HG02938 (cell line): ENCODE results near the gene CDH4.

Experiments used
- ATAC-seq: cut with Tn5 transposase; IDR thresholded peaks from one replicate; pipeline ENCODE4 v1.9.1; 2021; ENCODE audit warnings: mild to moderate bottlenecking, moderate library complexity; ENCODE audit not compliant: unreplicated experiment

Gene CDH4

DNA sequence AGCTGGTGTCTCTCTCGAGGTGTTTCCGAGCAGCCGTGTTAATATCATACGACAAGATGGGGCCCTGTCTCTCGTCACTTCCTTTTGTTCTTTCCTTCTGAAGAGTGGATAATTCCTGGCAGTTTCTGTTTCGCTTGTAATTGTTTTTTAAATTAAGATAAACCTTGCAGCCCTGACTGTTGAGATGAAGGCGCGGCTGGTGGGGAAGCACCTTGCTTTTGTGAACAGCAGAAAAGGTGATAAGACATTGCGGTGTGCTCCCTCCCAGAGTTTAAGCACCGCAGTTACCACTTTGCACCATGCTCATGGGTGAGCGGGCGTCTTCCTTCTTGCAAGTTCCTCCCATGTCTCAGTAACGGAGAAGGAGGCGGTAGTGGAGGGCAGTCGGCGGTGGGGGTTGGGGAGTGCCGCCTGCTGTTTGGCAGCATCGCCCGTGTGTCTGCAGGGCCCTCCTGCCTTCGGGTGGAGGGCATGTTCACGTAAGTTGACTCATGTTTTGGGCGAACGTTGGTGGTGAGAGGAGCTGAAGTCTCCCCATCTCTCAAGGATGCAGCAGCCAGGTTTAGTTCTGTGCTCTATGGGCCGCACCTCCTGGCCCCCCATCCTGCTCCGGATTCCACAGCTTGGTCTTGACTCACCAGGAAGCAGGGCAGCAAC is 467.8 kb downstream of the CDH4 start:
- no peak for ATAC-seq

DNA sequence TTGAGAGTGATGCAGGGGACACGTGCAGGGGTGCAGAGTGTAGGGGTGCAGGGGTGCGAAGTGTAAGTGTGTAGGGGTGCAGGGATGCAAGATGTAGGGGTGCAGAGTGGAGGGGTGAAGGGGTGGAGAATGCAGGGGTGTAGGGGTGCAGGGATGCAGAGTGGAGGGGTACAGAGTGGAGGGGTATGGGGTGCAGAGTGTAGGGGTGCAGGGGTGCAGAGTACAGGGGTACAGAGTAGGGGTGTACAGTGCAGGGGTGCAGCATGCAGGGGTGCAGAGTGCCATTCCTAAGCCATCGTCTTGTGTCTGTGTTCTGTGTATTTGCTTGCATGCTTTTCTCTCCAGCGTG is 468.3 kb downstream of the CDH4 start:
- ATAC-seq: no peak

DNA sequence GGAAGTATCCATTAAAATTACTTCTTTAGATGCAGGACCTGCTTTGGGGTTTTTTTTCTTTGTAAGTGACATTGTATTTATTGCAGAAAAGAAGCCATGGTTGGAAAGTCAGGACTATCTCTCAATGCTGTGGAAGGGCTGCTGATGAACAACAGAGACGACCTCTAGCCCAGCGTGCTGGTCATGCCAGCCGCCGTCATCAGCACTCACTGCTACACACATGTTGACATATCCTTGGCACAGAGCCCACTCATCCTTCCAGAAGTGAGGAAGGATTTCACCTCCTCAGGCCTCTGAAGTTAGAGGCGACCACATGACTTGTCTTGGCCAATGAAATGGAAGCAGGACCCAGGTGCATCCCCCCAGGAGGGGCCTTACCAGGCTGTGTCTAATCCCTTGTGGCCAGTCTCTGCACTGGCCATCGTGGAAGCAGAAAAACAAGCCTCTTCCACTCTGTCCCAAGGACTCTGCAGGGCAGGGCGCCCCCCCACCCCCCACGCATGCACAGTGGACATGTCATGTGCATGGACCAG is 470.2 kb downstream of the CDH4 start:
- no peak for ATAC-seq

DNA sequence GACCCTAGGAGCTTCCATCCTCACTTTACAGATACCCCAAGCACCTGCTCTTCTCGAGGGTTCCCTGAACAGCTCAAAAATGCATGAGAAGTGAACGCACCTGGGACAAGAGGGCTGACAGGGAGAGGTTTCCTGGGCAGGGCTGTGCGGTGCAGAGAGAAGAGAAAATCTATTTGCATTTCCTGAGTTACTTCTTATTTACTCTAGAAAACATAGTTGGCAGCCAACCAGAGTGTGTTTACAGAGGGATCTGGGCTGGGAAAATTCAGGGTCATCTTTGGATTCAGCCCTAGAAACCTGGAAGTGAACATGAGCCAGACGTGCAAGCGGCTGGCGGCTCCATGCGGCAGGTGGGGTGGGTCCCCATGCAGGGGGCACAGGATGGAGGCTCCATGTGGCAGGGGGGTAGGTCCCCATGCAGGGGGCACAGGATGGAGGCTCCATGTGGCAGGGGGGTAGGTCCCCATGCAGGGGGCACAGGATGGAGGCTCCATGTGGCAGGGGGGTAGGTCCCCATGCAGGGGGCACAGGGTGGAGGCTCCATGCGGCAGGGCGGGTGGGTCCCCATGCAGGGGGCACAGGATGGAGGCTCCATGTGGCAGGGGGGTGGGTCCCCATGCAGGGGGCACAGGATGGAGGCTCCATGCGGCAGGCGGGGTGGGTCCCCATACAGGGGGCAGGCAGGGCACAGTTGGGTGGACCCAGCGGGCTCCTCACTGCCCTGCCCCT is 471.6 kb downstream of the CDH4 start:
- ATAC-seq: no peak

DNA sequence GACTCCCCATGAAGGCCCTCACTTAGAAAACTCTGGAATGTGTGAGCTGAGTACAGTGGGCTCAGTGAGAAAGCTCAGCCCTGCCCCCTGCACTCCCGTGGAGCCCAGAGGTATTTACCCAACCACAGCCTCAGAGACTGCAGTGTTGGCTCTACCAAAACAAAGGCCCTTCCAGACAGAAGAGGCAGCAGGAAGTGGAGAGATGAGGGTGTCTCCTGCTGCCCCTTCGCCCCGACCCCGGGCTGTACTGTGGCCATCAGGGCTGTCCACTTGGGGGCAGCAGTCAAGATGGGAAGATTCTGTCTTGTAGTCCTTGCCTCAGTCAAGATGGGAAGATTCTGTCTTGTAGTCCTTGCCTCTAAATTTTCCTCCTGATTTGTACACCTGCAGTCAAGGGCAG is 472.3 kb downstream of the CDH4 start:
- no peak for ATAC-seq

DNA sequence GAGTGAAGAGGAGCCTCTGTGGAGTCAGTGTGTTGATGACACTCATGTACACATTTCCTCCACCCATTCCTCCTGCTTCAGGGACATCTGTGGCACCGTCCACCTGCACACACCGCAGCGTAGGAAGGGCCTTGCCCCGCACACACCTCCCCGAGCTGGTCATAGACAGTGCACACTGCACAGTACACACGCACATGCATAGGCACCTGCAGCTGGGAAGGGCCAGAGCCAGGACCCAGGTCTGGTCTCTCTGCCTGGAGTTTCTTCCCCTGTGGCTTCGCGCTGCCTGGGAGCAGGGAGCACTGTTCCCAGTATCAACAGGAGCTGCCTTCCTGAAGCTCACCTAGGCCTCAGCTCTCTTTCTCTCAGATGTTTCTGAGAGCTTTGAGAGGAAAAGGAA is 473.1 kb downstream of the CDH4 start:
- ATAC-seq: no peak

DNA sequence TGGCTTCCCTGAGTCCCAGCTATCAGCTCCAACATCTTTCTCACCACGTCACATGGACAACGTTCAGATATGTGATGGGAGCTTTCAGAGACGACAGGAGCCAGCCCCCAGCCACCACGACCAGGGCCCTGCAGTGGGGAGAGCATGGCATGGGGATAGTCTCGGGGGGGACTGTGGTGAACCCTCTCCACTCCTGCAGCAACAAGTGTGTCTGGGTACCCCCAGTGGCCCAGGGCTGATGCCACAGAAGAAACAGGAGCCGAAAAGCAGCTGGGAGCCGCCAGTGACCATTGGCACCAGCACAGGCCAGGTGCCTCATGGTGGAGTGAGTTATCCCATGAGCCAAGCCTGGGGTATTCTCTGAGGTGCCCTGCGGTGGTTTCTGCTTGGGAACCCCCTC is 473.9 kb downstream of the CDH4 start:
- no peak for ATAC-seq

DNA sequence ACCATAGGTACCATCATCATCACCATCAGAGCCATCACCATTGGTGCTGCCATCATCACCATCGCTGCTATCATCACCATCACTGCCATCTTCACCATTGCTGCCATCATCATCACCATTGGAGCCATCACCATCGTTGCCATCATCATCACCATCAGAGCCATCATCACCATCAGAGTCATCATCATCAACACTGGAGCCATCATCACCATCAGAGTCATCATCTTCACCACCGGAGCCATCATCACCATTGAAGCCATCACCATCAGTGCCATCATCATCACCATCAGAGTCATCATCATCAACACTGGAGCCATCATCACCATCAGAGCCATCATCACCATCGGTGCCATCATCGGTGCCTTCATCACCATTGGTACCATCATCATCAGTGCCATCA is 474.9 kb downstream of the CDH4 start:
- no peak for ATAC-seq

DNA sequence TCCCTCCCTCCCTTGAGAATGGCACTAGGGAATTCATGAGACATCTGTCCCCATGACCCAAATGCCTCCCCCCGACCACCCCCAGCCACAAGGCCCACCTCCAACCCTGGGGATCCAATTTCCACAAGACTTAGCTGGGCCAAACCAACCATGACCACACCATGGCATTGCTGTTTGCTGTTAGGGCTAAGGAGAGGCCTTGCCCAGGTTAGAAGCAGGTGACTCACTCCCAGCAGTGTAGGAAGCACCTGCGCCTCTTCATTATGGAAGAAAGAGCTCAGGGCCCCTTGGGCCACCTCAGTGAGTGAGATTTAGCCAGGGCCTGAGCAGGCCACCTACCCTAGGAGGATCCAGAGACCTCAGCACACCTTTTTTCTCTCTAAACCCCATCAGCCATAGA is 475.7 kb downstream of the CDH4 start:
- ATAC-seq: no peak

DNA sequence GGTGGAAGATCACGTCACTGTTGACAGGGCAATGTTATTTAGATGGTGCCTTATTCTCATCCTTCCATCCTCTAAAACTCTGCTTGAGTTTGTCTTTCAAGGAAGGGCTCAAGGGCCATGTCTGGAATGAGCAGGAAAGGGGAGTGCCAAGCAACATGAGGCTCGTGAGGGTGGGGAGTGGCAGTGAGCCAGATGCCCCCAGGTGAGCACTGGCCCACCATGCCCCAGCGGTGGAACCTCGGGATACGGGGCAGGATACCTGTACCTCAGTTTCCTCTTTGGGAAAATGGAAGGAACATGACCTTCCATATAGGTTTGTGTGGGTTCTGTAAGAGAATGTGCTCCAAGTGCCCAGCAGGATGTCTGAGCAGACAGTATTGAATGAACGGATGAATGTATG is 476.3 kb downstream of the CDH4 start:
- ATAC-seq: no peak

DNA sequence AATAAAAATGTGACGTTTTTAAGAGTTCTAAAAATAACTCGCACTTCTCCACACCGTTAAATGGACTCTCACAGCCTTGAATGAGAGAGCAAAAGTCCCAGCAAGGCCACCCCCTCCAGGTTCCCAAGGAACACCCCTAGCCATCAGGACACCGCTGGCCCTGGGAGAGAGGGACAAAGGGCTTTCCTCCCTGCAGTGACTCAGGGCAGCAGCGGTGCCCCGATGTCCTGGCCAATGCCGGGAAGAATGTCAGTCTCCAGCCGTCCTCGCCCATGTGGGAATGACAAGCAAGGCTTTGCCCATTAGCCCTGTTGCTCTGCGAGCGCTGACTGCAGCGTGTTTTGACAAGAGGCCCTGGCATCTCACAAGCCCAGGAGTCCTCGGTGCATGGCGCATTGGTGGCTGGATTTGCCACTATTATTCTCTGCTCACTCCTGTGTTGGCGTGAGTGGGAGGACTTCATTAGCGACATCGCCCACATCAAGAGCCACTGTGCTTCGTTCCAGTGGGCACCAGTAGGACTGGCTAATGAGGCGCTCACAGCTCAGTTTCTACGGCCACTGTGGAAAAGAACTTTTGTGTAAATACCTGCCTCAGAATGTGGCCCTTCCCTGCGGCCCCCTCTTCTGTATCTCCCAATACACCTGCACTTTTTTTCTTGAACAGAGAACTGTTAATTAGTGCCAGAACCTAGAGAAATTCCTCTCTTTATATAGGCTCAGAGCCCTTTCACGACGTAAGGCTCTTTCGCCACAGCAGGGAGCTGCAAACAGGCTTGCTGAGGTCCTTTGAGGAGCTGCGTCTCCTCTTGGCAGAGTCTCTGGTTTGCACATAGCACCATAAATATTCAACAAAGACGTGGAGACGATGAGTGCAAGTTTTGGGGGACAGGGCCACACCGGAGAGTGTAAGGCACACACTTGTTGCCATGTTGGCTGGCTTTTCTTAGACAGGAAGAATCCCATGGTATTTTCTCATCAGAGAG is 477.0 kb downstream of the CDH4 start:
- no peak for ATAC-seq

DNA sequence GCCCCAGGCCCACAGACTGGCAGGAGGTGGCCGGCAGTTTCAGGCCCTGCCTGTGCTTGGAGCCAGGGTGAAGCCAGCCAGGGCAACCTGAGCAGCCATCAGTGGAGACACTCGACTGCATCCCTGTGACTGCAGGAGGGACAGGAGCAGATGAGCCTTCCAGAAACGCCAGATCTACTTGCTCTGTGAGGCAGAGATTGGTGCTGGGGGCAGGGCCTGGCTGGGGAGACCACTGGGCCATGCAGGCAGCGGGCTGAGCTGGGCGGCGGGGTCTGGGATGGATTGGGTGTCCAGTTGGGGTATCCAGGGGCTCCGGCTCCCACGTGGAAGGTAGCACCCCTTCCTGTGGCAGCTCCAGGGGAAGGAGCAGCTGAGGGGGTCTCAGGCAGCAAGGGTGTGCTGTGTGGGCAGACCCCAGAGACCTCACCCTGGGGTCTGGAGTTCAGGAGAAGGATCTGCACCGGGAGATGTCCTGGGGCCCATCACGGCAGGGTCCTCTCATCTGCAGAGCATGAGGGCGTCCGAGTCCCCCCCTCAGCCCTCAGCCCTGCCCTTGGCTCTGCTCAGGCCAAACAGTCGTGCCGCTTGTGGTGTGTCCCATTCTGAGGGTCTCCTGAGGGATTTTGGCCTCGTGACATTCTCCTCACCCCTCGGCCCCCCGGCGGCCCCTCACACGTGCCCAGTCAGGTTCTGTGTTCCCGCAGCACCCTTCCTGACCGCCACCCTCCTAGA is 478.7 kb downstream of the CDH4 start:
- ATAC-seq: no peak

DNA sequence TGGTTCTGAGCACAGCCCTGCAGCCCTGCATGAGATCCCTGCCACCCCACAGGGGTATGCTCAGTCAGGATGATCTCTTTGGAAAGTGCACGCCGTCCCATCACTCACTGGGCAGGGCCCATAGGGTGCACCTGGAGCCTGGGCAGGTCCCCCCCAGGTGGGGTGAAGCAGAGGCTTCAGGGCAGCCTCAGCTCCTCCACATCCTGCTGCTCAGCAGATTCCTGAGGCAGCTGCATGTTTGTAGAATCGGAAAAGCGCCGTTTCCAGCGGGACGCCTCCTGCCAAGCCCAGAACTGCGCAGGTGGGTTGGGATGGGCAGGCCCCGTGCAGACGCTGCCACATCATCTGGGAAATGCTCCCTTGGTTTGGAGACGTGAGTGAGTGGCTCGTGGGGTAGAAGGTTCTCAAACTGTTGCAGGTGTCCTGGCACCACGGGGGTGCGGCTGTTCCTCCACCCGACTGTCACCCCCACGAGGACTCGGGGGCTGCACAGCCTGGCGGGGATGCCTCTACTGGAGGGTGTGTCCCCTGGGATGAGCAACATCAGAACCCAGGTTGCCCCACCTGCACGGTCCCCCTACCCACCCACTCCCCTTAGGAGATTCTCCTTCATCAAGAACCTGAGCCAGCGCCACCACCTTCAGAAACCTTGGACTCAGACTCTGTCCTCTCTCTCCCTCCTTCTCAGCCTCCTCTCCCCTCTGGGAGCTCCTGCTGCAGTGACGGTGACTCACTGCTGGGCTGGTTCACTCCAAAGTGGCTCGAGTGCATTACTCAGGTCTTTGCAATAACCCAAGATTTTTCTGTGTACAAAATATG is 479.5 kb downstream of the CDH4 start:
- no peak for ATAC-seq

DNA sequence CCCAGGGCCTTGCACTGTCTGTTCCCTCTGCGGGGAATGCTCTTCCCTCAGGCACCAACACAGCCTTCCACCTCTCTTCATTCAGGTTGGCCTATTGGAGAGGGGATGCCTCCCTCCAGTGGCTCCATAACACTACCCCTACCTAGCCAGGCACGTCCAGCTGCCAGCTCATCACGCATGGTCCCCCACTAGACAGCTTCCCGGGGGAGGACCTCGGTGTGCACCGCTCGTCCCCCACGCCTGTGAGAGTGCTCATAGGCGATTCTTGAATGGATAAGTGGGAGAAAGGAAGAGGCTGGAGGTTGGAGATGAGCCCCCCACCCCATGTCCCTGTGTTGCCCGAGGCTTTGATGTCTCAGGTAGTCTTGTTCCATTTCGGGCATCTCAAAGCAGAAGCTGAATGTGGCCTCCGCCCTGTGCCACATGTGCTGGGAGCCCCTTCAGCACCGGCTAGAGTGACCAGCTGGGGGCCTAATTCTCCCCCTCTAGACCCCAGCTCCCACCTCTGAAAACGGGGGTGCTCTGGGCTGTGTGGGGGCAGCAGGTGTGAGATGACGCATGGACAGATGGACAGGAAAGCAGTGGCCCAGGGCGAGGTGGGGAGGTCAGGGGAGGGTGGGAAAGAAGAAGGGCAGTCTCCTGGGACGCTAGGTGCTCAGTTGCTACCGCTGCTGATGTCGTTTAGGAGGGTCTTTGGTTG is 480.6 kb downstream of the CDH4 start:
- ATAC-seq: no peak

DNA sequence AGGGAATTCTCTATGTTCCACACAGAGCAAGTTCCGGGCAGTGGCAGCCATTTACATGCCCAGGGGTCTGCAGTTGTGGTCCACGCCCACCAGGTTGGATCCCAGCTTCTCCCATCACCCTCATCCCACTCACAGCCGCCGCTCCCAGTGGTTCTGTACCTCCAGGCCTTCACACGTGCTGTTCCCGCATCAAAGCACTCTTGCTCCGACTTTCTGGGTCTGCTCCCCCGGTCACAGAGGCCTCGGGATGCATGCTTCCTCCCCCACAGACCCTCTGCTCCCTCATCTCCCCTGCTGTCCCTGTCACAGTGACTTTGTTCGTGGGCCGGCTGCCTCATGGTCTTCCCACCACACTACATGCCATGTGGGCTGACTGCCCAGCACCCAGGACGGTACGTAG is 481.2 kb downstream of the CDH4 start:
- no peak for ATAC-seq

DNA sequence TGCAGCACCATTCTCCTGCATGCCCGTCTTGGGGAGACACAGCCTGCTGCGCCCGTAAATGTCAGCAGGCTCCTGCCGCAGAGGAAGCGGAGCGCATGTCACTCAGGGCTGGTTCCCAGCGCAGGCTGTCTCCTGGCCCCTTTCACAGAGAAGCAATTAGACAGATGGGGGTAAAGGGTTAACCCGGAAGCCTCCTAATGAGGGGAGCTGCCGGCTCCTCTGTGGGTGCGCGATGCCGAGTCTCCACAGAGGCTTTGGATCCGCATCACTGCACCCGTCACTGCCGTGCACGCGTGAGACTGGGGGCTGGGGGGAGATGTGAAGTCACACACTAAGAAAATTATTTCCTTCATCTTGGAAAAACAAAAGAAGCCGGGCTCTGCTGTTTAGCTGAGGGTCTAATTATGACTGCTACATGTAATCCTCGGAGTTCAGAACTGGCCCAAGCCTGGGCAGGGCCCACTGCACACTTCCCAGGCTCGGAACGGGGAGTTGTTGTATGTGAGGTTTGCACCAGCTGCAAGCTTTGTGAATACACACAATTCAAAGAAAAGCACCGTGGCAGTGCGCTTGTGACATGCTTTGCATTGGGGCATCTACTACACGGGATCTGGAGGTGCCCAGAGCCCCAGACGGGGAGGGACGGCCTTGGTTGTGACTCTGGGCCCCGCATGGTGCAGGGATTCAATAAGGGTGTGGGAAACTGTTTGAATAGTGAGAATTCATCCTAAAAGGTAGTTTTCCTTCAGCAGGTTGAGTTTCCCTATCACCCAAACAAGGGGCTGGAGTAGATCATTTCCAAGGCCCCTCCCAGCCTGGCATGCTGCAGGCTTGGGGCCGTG is 482.1 kb downstream of the CDH4 start:
- no peak for ATAC-seq

DNA sequence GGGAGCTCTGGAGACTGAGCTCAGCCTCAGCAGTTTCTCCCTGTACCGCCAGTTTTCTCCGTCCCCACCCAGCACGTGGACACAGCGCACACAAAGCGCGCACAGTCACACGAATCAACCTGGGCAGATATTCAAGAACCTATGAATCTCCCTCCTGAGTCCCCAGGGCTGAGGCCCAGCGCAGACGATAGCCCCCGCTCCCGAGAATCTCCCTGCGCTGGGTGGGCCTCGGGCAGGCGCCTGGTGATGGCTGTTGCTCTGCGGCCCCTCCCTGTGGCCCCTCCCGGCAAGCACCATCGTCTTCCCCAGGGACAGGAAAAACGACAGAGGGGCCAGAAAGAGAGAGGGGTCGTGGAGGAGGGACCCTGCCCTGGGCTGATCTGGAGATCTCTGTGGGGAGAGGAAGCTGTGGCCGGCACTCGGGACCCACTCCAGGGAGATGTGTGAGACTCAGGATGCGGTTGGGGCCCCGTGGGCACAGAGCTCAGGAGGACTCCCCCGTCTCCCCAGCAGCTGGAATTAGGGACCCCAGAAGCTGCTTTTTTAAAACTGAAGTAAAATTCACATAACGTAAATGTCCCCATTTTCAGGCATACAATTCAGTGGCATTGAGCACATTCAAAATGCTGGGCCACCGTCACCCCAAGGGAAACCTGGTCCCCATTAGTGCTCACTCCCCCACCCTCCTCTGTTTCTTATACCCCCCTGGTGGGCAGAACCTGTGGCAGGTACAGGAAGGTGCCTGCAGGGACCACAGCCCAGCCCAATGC is 482.9 kb downstream of the CDH4 start:
- no peak for ATAC-seq

DNA sequence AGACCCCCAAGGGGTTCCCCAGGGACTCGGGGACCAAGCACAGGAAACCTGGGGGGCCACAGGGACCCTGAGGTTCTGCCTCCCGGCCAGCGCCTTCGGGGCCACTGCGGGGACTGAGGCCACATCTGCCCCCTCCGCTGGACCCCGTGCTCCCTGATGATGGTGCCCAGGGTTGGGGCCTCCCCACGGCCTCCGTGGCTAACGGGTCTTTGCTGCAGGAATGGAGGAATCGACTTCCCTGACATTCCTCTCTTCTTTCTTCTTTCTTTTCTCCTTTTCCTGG is 483.4 kb downstream of the CDH4 start:
- ATAC-seq: no peak
